SK-N-MC (cell line): ENCODE results near the gene ITGAV.

Experiments
- EZH2 ChIP-seq: fragments of 200-600 bp; sonication (generic); IDR thresholded peaks from one replicate; pipeline ENCODE4 v1.6.1; 2017; ENCODE audit warnings: antibody characterized with exemption
- FOXP2 ChIP-seq: optimal IDR thresholded peaks from 2 replicates; pipeline ENCODE3; 2011; ENCODE audit warnings: mild to moderate bottlenecking, moderate library complexity; ENCODE audit not compliant: insufficient read depth; ENCODE audit errors: extremely low read length, control extremely low read depth
- POLR2AphosphoS5 ChIP-seq: IDR thresholded peaks from 2 replicates; pipeline ENCODE4 v1.6.1; 2012; ENCODE audit warnings: mild to moderate bottlenecking, low read depth, low read length, borderline replicate concordance

GRCh38 chr2:186716899-186717298 is 127.0 kb downstream of the ITGAV start:
- TF ChIP-seq FOXP2 (no peak), POLR2AphosphoS5 (no peak), EZH2 (no peak)
